OCI-LY1 (cell line): ENCODE data around the gene FAM149A.

Experiments used
- H2AFZ ChIP-seq: fragments of 200-600 bp; sonication (generic), shearing (Covaris generic); 2 replicates; pipeline ENCODE4 v1.6.0; 2014; ENCODE audit warnings: antibody characterized with exemption, mild to moderate bottlenecking, low read length
- H3F3A ChIP-seq: fragments of 200-600 bp; sonication (generic), shearing (Covaris generic); 2 replicates; pipeline ENCODE4 v1.6.0; 2014; ENCODE audit warnings: mild to moderate bottlenecking, antibody characterized with exemption, low read length, moderate library complexity; ENCODE audit not compliant: insufficient read depth
- H3K27ac ChIP-seq: fragments of 200-600 bp; sonication (generic); 2 replicates; pipeline ENCODE4 v1.5.1; 2014; ENCODE audit warnings: low read length, mixed run types, mild to moderate bottlenecking, low read depth; ENCODE audit not compliant: poor library complexity, severe bottlenecking
- H3K27me3 ChIP-seq: fragments of 200-600 bp; sonication (generic); 2 replicates; pipeline ENCODE4 v1.6.0; 2014; ENCODE audit warnings: antibody characterized with exemption, mild to moderate bottlenecking, low read length, moderate library complexity; ENCODE audit not compliant: insufficient read depth
- H3K36me3 ChIP-seq: fragments of 200-600 bp; sonication (generic); 2 replicates; pipeline ENCODE4 v1.6.1; 2014; ENCODE audit warnings: mild to moderate bottlenecking, antibody characterized with exemption, low read length, moderate library complexity, mixed read lengths; ENCODE audit not compliant: insufficient read depth
- H3K4me1 ChIP-seq: fragments of 200-600 bp; sonication (generic); 2 replicates; pipeline ENCODE4 v1.5.1; 2014; ENCODE audit warnings: mild to moderate bottlenecking, low read length, moderate library complexity; ENCODE audit not compliant: insufficient read depth, severe bottlenecking
- H3K4me2 ChIP-seq: fragments of 200-600 bp; sonication (generic), shearing (Covaris generic); 2 replicates; pipeline ENCODE4 v1.6.1; 2014; ENCODE audit warnings: low read length
- H3K4me3 ChIP-seq: fragments of 200-600 bp; sonication (generic); 2 replicates; pipeline ENCODE4 v1.5.1; 2014; ENCODE audit warnings: low read length, low read depth, mild to moderate bottlenecking, mixed read lengths; ENCODE audit not compliant: poor library complexity, severe bottlenecking
- H3K79me2 ChIP-seq: fragments of 200-600 bp; shearing (Covaris generic); 2 replicates; pipeline ENCODE4 v1.6.1; 2016; ENCODE audit warnings: mixed run types, low read length, mixed read lengths; ENCODE audit not compliant: insufficient read depth
- H3K9ac ChIP-seq: fragments of 200-600 bp; sonication (generic), shearing (Covaris generic); 2 replicates; pipeline ENCODE4 v1.6.1; 2014; ENCODE audit warnings: mild to moderate bottlenecking, low read length, mixed read lengths
- H3K9me2 ChIP-seq: fragments of 200-600 bp; sonication (generic), shearing (Covaris generic); 2 replicates; pipeline ENCODE4 v1.6.1; 2014; ENCODE audit warnings: low read depth, mild to moderate bottlenecking, low read length, mixed read lengths
- H3K9me3 ChIP-seq: fragments of 200-600 bp; shearing (Covaris generic); 2 replicates; pipeline ENCODE4 v1.6.1; 2014; ENCODE audit warnings: low read length, mixed read lengths
- H4K20me1 ChIP-seq: fragments of 200-600 bp; sonication (generic), shearing (Covaris generic); 2 replicates; pipeline ENCODE4 v1.6.0; 2016; ENCODE audit warnings: mild to moderate bottlenecking, low read length; ENCODE audit not compliant: insufficient read depth
- CTCF ChIP-seq: fragments of 200-600 bp; sonication (generic), shearing (Covaris generic); IDR thresholded peaks from 2 replicates; pipeline ENCODE4 v1.5.1; 2017; ENCODE audit warnings: mild to moderate bottlenecking, antibody characterized with exemption, low read length, moderate library complexity, mixed read lengths
- EZH2 ChIP-seq: fragments of 200-600 bp; sonication (generic), shearing (Covaris generic); IDR thresholded peaks from 2 replicates; pipeline ENCODE4 v1.8.0; 2017; ENCODE audit warnings: borderline replicate concordance, mixed run types, mild to moderate bottlenecking, antibody characterized with exemption, low read length, moderate library complexity, mixed read lengths

The FAM149A gene

GRCh38 chr4:186078981-186079638 is 25.4 kb upstream of the FAM149A start:
- Histone ChIP-seq H3K4me1 (no peaks in the 10 kb centered on the region), H3K79me2 (no peaks in the 10 kb centered on the region), H2AFZ (no peak overlapping the region), H3K27me3 (peaks cover 7% of the 10 kb centered on the region; the same call in 1 of the 2 replicates), H4K20me1 (no peaks in the 10 kb centered on the region), H3F3A (no peaks in the 10 kb centered on the region), H3K9ac (no peak overlapping the region), H3K27ac (no peak overlapping the region), H3K4me3 (no peak overlapping the region), H3K9me2 (no peaks in the 10 kb centered on the region), H3K4me2 (no peak overlapping the region), H3K9me3 (no peaks in the 10 kb centered on the region), H3K36me3 (no peaks in the 10 kb centered on the region)
- TF ChIP-seq EZH2 (no peak), CTCF (no peak)

- no peaks in the 10 kb centered on the region for H3K9me2 ChIP-seq
- H4K20me1 ChIP-seq, result no peaks in the 10 kb centered on the region
- no peak overlapping the region for H3K9ac ChIP-seq
- H3K4me1 ChIP-seq, result no peaks in the 10 kb centered on the region
- no peaks in the 10 kb centered on the region for H3K9me3 ChIP-seq
- no peak overlapping the region for H3K27ac ChIP-seq
- no peak overlapping the region for H3K4me3 ChIP-seq
- H3F3A ChIP-seq, result no peaks in the 10 kb centered on the region
- peaks cover 7% of the 10 kb centered on the region; the same call in 1 of the 2 replicates for H3K27me3 ChIP-seq
- no peaks in the 10 kb centered on the region for H3K79me2 ChIP-seq
- H2AFZ ChIP-seq, result no peak overlapping the region
- no peaks in the 10 kb centered on the region for H3K36me3 ChIP-seq
- no peak for TF ChIP-seq CTCF
- no peak for TF ChIP-seq EZH2
- no peak overlapping the region for H3K4me2 ChIP-seq
Observed at GRCh38 chr4:186079694-186080093, 24.8 kb upstream of the FAM149A start.

GRCh38 chr4:186081202-186081807 is 23.2 kb upstream of the FAM149A start:
- no peaks in the 10 kb centered on the region for H3K79me2 ChIP-seq
- no peak overlapping the region for H3K27ac ChIP-seq
- H3K9me2 ChIP-seq, result no peaks in the 10 kb centered on the region
- no peaks in the 10 kb centered on the region for H3K9me3 ChIP-seq
- H4K20me1 ChIP-seq, result no peaks in the 10 kb centered on the region
- H3K4me3 ChIP-seq, result no peak overlapping the region
- H2AFZ ChIP-seq, result no peak overlapping the region
- H3F3A ChIP-seq, result no peaks in the 10 kb centered on the region
- H3K27me3 ChIP-seq, result peaks cover 7% of the 10 kb centered on the region; the same call in 1 of the 2 replicates
- H3K9ac ChIP-seq, result no peak overlapping the region
- H3K4me1 ChIP-seq, result no peaks in the 10 kb centered on the region
- no peak for TF ChIP-seq CTCF
- no peak for TF ChIP-seq EZH2
- no peak overlapping the region for H3K4me2 ChIP-seq
- H3K36me3 ChIP-seq, result no peaks in the 10 kb centered on the region
